HG03442 (cell line): Measurements from ENCODE around the gene ADAD2.

Source experiments
- ATAC-seq: cut with Tn5 transposase; IDR thresholded peaks from one replicate; pipeline ENCODE4 v1.9.1; 2021; ENCODE audit warnings: mild to moderate bottlenecking, moderate library complexity; ENCODE audit not compliant: unreplicated experiment

Gene ADAD2

GRCh38 chr16:84220851-84221250 is 29.9 kb downstream of the ADAD2 start:
- ATAC-seq: no peak

- ATAC-seq: no peak
Measured at GRCh38 chr16:84223456-84223855, 32.5 kb downstream of the ADAD2 start.

- ATAC-seq: no peak
Measured at GRCh38 chr16:84224554-84224953, 33.6 kb downstream of the ADAD2 start.

GRCh38 chr16:84225126-84225525 is 34.2 kb downstream of the ADAD2 start:
- ATAC-seq: no peak

- no peak for ATAC-seq
Measured at GRCh38 chr16:84225571-84225970, 34.6 kb downstream of the ADAD2 start.

- ATAC-seq: no peak
Measured at GRCh38 chr16:84226026-84226425, 35.1 kb downstream of the ADAD2 start.

GRCh38 chr16:84227548-84227947 is 36.6 kb downstream of the ADAD2 start:
- no peak for ATAC-seq

- ATAC-seq: no peak
Measured at GRCh38 chr16:84228256-84228838, 37.4 kb downstream of the ADAD2 start.

GRCh38 chr16:84229471-84229870 is 38.5 kb downstream of the ADAD2 start:
- no peak for ATAC-seq

GRCh38 chr16:84232060-84232459 is 41.1 kb downstream of the ADAD2 start:
- no peak for ATAC-seq

GRCh38 chr16:84232969-84233368 is 42.0 kb downstream of the ADAD2 start:
- ATAC-seq: no peak

GRCh38 chr16:84233748-84234147 is 42.8 kb downstream of the ADAD2 start:
- no peak for ATAC-seq

- no peak for ATAC-seq
Measured at GRCh38 chr16:84234321-84235241, 43.6 kb downstream of the ADAD2 start.

GRCh38 chr16:84236671-84237070 is 45.7 kb downstream of the ADAD2 start:
- no peak for ATAC-seq

GRCh38 chr16:84237994-84238750 is 47.2 kb downstream of the ADAD2 start:
- no peak for ATAC-seq

GRCh38 chr16:84239141-84239769 is 48.3 kb downstream of the ADAD2 start:
- ATAC-seq: no peak

- ATAC-seq: no peak
Measured at GRCh38 chr16:84239909-84240308, 49.0 kb downstream of the ADAD2 start, which contains the start of gene KCNG4. Gene KCNG4 (minus strand): TSS chr16:84240012. CDS start chr16:84237485, 2,527 bp downstream.

- ATAC-seq: no peak
Measured at GRCh38 chr16:84240455-84240854, 49.5 kb downstream of the ADAD2 start.

GRCh38 chr16:84241778-84242177 is 50.8 kb downstream of the ADAD2 start:
- no peak for ATAC-seq

GRCh38 chr16:84242839-84243238 is 51.9 kb downstream of the ADAD2 start:
- ATAC-seq: no peak

GRCh38 chr16:84243732-84244131 is 52.8 kb downstream of the ADAD2 start:
- ATAC-seq: no peak
